MM.1S (cell line): ENCODE measurements around the gene ODR4.

Experiments used
- DNase-seq: peaks from one replicate; pipeline ENCODE4 v3.0.0-alpha.2; 2015
- H2AFZ ChIP-seq: fragments of 300-600 bp; sonication (generic); 2 replicates; pipeline ENCODE4 v1.6.0; 2016; ENCODE audit warnings: antibody characterized with exemption, low read length
- H3F3A ChIP-seq: fragments of 300-600 bp; sonication (generic); 2 replicates; pipeline ENCODE4 v1.6.1; 2016; ENCODE audit warnings: mild to moderate bottlenecking, antibody characterized with exemption, low read length, moderate library complexity, mixed read lengths; ENCODE audit not compliant: insufficient read depth
- H3K27ac ChIP-seq: fragments of 300-600 bp; sonication (generic); 2 replicates; pipeline ENCODE4 v1.5.1; 2016; ENCODE audit warnings: mild to moderate bottlenecking, low read length
- H3K27me3 ChIP-seq: fragments of 300-600 bp; sonication (generic); replicated peaks from 2 replicates; pipeline ENCODE4 v1.6.0; 2016; ENCODE audit warnings: low read length; ENCODE audit not compliant: insufficient read depth
- H3K36me3 ChIP-seq: fragments of 300-600 bp; sonication (generic); replicated peaks from 2 replicates; pipeline ENCODE4 v1.6.1; 2016; ENCODE audit warnings: mild to moderate bottlenecking, low read length, mixed read lengths; ENCODE audit not compliant: insufficient read depth
- H3K4me1 ChIP-seq: fragments of 300-600 bp; sonication (generic); 2 replicates; pipeline ENCODE4 v1.6.1; 2016; ENCODE audit warnings: low read length, mixed read lengths
- H3K4me2 ChIP-seq: fragments of 300-600 bp; sonication (generic); 2 replicates; pipeline ENCODE4 v1.6.0; 2016; ENCODE audit warnings: low read depth, low read length
- H3K4me3 ChIP-seq: fragments of 300-600 bp; sonication (generic); 2 replicates; pipeline ENCODE4 v1.5.1; 2016; ENCODE audit warnings: low read length, mixed read lengths
- H3K79me2 ChIP-seq: fragments of 300-600 bp; sonication (generic); 2 replicates; pipeline ENCODE4 v1.6.1; 2016; ENCODE audit warnings: mixed run types, low read length, mixed read lengths
- H3K9ac ChIP-seq: fragments of 300-600 bp; sonication (generic); 2 replicates; pipeline ENCODE4 v1.6.1; 2016; ENCODE audit warnings: low read length, mixed read lengths
- H3K9me2 ChIP-seq: fragments of 300-600 bp; sonication (generic); replicated peaks from 2 replicates; pipeline ENCODE4 v1.6.1; 2016; ENCODE audit warnings: mild to moderate bottlenecking, low read length, mixed read lengths; ENCODE audit not compliant: insufficient read depth
- H3K9me3 ChIP-seq: fragments of 300-600 bp; sonication (generic); replicated peaks from 2 replicates; pipeline ENCODE4 v1.6.1; 2016; ENCODE audit warnings: mild to moderate bottlenecking, low read length, mixed read lengths; ENCODE audit not compliant: insufficient read depth
- H4K20me1 ChIP-seq: fragments of 300-600 bp; sonication (generic); 2 replicates; pipeline ENCODE4 v1.6.1; 2016; ENCODE audit warnings: mild to moderate bottlenecking, low read length, moderate library complexity, mixed read lengths; ENCODE audit not compliant: insufficient read depth
- CTCF ChIP-seq: fragments of 300-600 bp; sonication (generic); IDR thresholded peaks from 2 replicates; pipeline ENCODE4 v1.5.1; 2016; ENCODE audit warnings: antibody characterized with exemption, low read length, mixed read lengths
- EZH2 ChIP-seq: fragments of 300-600 bp; sonication (generic); optimal IDR thresholded peaks from 2 replicates; pipeline ENCODE3; 2017; ENCODE audit warnings: low read depth, mild to moderate bottlenecking, antibody characterized with exemption, low read length, mixed read lengths
- EZH2phosphoT487 ChIP-seq: fragments of 300-600 bp; sonication (generic); IDR thresholded peaks from 2 replicates; pipeline ENCODE4 v1.6.1; 2018; ENCODE audit warnings: antibody characterized with exemption, low read length

ODR4 gene

GRCh38 chr1:186403632-186404031 lies 28.0 kb downstream of the ODR4 start:
- H3K27me3 ChIP-seq: no peaks in the 10 kb centered on the region
- no peak overlapping the region for H3K4me2 ChIP-seq
- H3K79me2 ChIP-seq: no peaks in the 10 kb centered on the region
- no peaks in the 10 kb centered on the region; the same call in 1 of the 2 replicates for H3K36me3 ChIP-seq
- no peak overlapping the region for H3K4me3 ChIP-seq
- peaks cover 15% of the 10 kb centered on the region for H3F3A ChIP-seq
- no peaks in the 10 kb centered on the region for H4K20me1 ChIP-seq
- no peak overlapping the region for H3K27ac ChIP-seq
- no peaks in the 10 kb centered on the region for H3K9me2 ChIP-seq
- H2AFZ ChIP-seq: no peak overlapping the region
- no peak overlapping the region for H3K9ac ChIP-seq
- H3K9me3 ChIP-seq: no peaks in the 10 kb centered on the region
- H3K4me1 ChIP-seq: peaks cover 17% of the 10 kb centered on the region
- TF ChIP-seq CTCF (no peak), EZH2 (no peak), EZH2phosphoT487 (no peak)
- DNase-seq: no peak

GRCh38 chr1:186404454-186405051 lies 28.9 kb downstream of the ODR4 start:
- H3F3A ChIP-seq: peaks cover 15% of the 10 kb centered on the region
- peaks cover 24% of the 10 kb centered on the region for H3K4me1 ChIP-seq
- H3K27ac ChIP-seq: no peak overlapping the region
- H4K20me1 ChIP-seq: no peaks in the 10 kb centered on the region
- H3K36me3 ChIP-seq: no peaks in the 10 kb centered on the region; the same call in 1 of the 2 replicates
- no peaks in the 10 kb centered on the region for H3K79me2 ChIP-seq
- no peaks in the 10 kb centered on the region for H3K9me3 ChIP-seq
- H2AFZ ChIP-seq: no peak overlapping the region
- no peaks in the 10 kb centered on the region for H3K27me3 ChIP-seq
- DNase-seq: peak; percentile 86
- TF ChIP-seq EZH2phosphoT487: no peak
- peak; percentile 87 for TF ChIP-seq CTCF
- TF ChIP-seq EZH2: no peak
- no peak overlapping the region for H3K9ac ChIP-seq
- peak overlapping the region; percentile 27; the same call in 1 of the 2 replicates for H3K4me2 ChIP-seq
- no peaks in the 10 kb centered on the region for H3K9me2 ChIP-seq
- H3K4me3 ChIP-seq: no peak overlapping the region

GRCh38 chr1:186409091-186409490 lies 33.5 kb downstream of the ODR4 start:
- Histone ChIP-seq H3K9me3 (no peaks in the 10 kb centered on the region), H3K27me3 (no peaks in the 10 kb centered on the region), H3K79me2 (no peaks in the 10 kb centered on the region), H4K20me1 (no peaks in the 10 kb centered on the region), H3K9me2 (no peaks in the 10 kb centered on the region), H2AFZ (no peak overlapping the region), H3F3A (peaks cover 15% of the 10 kb centered on the region), H3K9ac (0 out of 2 replicates have a peak overlapping the region, but pooled peaks have one; percentile 2), H3K36me3 (peaks cover 2% of the 10 kb centered on the region; the same call in 1 of the 2 replicates), H3K4me1 (peaks cover 25% of the 10 kb centered on the region), H3K4me3 (no peak overlapping the region), H3K4me2 (no peak overlapping the region), H3K27ac (peak overlapping the region; percentile 53; the same call in 1 of the 2 replicates)
- DNase-seq: peak; percentile 84
- no peak for TF ChIP-seq EZH2
- no peak for TF ChIP-seq EZH2phosphoT487
- TF ChIP-seq CTCF: no peak
